GM23338 (cell line): Measurements from ENCODE around the gene KDM4C.

Experiments used
- CREB1 ChIP-seq: fragments of 250-450 bp; sonication (Bioruptor Pico); IDR thresholded peaks from 2 replicates; pipeline ENCODE4 v1.5.0; 2020; ENCODE audit warnings: low read depth, mild to moderate bottlenecking, moderate library complexity
- EZH2 ChIP-seq: fragments of 200-600 bp; sonication (generic); IDR thresholded peaks from one replicate; pipeline ENCODE4 v1.8.0; 2017; ENCODE audit warnings: antibody characterized with exemption, mild to moderate bottlenecking, low read depth; ENCODE audit not compliant: unreplicated experiment
- EZH2phosphoT487 ChIP-seq: fragments of 200-600 bp; sonication (generic); IDR thresholded peaks from one replicate; pipeline ENCODE4 v1.8.1; 2018; ENCODE audit warnings: antibody characterized with exemption; ENCODE audit not compliant: unreplicated experiment
- JUNB ChIP-seq: IDR thresholded peaks from one replicate; pipeline ENCODE4 v1.6.1; 2016; ENCODE audit warnings: antibody characterized with exemption; ENCODE audit not compliant: unreplicated experiment
- NANOG ChIP-seq: IDR thresholded peaks from 2 replicates; pipeline ENCODE4 v1.6.1; 2016; ENCODE audit warnings: antibody characterized with exemption, borderline replicate concordance
- POLR2AphosphoS5 ChIP-seq: IDR thresholded peaks from 2 replicates; pipeline ENCODE4 v1.6.1; 2016; ENCODE audit warnings: antibody characterized with exemption, low read depth
- ZNF114 ChIP-seq: fragments of 250-450 bp; sonication (Bioruptor Pico); IDR thresholded peaks from 2 replicates; pipeline ENCODE4 v1.5.0; 2020; ENCODE audit warnings: mild to moderate bottlenecking, moderate library complexity
- ZNF331 ChIP-seq: fragments of 250-450 bp; sonication (Bioruptor Pico); IDR thresholded peaks from 2 replicates; pipeline ENCODE4 v1.5.0; 2020; ENCODE audit warnings: low read depth, mild to moderate bottlenecking, moderate library complexity
- TF ChIP-seq, protein P1 (sequence below), 2 experiments: fragments of 200-600 bp in 1 of 2; sonication (generic) in 1 of 2; conservative IDR thresholded peaks; 2 replicates each; pipeline versions ENCODE4 v1.5.1 to v1.6.1; 2016 to 2017; ENCODE audit warnings: antibody characterized with exemption in 2 of 2, low read depth in 2 of 2, mild to moderate bottlenecking in 2 of 2, moderate library complexity in 1 of 2
- TF ChIP-seq, protein P2 (sequence below): IDR thresholded peaks from 2 replicates; pipeline ENCODE4 v1.6.1; 2016; ENCODE audit warnings: antibody characterized with exemption
- TF ChIP-seq, protein P3 (sequence below): IDR thresholded peaks from one replicate; pipeline ENCODE4 v1.6.1; 2018; ENCODE audit warnings: antibody characterized with exemption; ENCODE audit not compliant: unreplicated experiment
- TF ChIP-seq, protein P4 (sequence below): fragments of 250-450 bp; sonication (Bioruptor Pico); IDR thresholded peaks from 2 replicates; pipeline ENCODE4 v1.5.0; 2020; ENCODE audit warnings: mild to moderate bottlenecking, moderate library complexity

DNA sequence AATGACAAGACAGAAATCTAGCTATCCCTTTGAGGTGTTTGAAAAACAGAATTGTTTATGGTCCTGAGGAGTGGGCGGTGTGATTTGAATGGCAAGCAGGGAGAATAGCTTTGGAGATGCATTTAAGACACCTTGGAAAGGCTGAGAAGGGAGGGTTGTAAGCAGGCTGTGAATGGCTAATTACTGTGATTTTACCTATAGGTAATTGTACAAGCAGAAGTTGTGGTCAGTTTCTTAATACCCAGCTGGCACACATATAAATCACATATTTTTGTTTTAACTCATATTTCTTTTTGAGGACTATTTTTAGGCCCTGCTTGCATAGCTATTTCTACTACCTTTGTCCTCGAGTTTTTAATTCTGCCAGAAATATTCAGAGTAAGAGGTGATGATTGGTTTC lies 248.6 kb downstream of the KDM4C start:
- no peak for TF ChIP-seq POLR2AphosphoS5
- TF ChIP-seq, protein P1, sequence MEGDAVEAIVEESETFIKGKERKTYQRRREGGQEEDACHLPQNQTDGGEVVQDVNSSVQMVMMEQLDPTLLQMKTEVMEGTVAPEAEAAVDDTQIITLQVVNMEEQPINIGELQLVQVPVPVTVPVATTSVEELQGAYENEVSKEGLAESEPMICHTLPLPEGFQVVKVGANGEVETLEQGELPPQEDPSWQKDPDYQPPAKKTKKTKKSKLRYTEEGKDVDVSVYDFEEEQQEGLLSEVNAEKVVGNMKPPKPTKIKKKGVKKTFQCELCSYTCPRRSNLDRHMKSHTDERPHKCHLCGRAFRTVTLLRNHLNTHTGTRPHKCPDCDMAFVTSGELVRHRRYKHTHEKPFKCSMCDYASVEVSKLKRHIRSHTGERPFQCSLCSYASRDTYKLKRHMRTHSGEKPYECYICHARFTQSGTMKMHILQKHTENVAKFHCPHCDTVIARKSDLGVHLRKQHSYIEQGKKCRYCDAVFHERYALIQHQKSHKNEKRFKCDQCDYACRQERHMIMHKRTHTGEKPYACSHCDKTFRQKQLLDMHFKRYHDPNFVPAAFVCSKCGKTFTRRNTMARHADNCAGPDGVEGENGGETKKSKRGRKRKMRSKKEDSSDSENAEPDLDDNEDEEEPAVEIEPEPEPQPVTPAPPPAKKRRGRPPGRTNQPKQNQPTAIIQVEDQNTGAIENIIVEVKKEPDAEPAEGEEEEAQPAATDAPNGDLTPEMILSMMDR (conservative IDR thresholded peaks at IDR 0.05; ENCODE audit: low read depth in 2 of 2), result no peak
- no peak for TF ChIP-seq EZH2phosphoT487
- no peak for TF ChIP-seq NANOG
- no peak for TF ChIP-seq CREB1 (CRISPR knock-in tag)
- no peak for TF ChIP-seq EZH2
- no peak for TF ChIP-seq JUNB
- TF ChIP-seq, protein P2, sequence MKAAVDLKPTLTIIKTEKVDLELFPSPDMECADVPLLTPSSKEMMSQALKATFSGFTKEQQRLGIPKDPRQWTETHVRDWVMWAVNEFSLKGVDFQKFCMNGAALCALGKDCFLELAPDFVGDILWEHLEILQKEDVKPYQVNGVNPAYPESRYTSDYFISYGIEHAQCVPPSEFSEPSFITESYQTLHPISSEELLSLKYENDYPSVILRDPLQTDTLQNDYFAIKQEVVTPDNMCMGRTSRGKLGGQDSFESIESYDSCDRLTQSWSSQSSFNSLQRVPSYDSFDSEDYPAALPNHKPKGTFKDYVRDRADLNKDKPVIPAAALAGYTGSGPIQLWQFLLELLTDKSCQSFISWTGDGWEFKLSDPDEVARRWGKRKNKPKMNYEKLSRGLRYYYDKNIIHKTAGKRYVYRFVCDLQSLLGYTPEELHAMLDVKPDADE, result no peak
- TF ChIP-seq, protein P3, sequence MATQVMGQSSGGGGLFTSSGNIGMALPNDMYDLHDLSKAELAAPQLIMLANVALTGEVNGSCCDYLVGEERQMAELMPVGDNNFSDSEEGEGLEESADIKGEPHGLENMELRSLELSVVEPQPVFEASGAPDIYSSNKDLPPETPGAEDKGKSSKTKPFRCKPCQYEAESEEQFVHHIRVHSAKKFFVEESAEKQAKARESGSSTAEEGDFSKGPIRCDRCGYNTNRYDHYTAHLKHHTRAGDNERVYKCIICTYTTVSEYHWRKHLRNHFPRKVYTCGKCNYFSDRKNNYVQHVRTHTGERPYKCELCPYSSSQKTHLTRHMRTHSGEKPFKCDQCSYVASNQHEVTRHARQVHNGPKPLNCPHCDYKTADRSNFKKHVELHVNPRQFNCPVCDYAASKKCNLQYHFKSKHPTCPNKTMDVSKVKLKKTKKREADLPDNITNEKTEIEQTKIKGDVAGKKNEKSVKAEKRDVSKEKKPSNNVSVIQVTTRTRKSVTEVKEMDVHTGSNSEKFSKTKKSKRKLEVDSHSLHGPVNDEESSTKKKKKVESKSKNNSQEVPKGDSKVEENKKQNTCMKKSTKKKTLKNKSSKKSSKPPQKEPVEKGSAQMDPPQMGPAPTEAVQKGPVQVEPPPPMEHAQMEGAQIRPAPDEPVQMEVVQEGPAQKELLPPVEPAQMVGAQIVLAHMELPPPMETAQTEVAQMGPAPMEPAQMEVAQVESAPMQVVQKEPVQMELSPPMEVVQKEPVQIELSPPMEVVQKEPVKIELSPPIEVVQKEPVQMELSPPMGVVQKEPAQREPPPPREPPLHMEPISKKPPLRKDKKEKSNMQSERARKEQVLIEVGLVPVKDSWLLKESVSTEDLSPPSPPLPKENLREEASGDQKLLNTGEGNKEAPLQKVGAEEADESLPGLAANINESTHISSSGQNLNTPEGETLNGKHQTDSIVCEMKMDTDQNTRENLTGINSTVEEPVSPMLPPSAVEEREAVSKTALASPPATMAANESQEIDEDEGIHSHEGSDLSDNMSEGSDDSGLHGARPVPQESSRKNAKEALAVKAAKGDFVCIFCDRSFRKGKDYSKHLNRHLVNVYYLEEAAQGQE, result no peak
- no peak for TF ChIP-seq ZNF331 (CRISPR knock-in tag)
- TF ChIP-seq ZNF114 (CRISPR knock-in tag), result no peak
- TF ChIP-seq, protein P4, sequence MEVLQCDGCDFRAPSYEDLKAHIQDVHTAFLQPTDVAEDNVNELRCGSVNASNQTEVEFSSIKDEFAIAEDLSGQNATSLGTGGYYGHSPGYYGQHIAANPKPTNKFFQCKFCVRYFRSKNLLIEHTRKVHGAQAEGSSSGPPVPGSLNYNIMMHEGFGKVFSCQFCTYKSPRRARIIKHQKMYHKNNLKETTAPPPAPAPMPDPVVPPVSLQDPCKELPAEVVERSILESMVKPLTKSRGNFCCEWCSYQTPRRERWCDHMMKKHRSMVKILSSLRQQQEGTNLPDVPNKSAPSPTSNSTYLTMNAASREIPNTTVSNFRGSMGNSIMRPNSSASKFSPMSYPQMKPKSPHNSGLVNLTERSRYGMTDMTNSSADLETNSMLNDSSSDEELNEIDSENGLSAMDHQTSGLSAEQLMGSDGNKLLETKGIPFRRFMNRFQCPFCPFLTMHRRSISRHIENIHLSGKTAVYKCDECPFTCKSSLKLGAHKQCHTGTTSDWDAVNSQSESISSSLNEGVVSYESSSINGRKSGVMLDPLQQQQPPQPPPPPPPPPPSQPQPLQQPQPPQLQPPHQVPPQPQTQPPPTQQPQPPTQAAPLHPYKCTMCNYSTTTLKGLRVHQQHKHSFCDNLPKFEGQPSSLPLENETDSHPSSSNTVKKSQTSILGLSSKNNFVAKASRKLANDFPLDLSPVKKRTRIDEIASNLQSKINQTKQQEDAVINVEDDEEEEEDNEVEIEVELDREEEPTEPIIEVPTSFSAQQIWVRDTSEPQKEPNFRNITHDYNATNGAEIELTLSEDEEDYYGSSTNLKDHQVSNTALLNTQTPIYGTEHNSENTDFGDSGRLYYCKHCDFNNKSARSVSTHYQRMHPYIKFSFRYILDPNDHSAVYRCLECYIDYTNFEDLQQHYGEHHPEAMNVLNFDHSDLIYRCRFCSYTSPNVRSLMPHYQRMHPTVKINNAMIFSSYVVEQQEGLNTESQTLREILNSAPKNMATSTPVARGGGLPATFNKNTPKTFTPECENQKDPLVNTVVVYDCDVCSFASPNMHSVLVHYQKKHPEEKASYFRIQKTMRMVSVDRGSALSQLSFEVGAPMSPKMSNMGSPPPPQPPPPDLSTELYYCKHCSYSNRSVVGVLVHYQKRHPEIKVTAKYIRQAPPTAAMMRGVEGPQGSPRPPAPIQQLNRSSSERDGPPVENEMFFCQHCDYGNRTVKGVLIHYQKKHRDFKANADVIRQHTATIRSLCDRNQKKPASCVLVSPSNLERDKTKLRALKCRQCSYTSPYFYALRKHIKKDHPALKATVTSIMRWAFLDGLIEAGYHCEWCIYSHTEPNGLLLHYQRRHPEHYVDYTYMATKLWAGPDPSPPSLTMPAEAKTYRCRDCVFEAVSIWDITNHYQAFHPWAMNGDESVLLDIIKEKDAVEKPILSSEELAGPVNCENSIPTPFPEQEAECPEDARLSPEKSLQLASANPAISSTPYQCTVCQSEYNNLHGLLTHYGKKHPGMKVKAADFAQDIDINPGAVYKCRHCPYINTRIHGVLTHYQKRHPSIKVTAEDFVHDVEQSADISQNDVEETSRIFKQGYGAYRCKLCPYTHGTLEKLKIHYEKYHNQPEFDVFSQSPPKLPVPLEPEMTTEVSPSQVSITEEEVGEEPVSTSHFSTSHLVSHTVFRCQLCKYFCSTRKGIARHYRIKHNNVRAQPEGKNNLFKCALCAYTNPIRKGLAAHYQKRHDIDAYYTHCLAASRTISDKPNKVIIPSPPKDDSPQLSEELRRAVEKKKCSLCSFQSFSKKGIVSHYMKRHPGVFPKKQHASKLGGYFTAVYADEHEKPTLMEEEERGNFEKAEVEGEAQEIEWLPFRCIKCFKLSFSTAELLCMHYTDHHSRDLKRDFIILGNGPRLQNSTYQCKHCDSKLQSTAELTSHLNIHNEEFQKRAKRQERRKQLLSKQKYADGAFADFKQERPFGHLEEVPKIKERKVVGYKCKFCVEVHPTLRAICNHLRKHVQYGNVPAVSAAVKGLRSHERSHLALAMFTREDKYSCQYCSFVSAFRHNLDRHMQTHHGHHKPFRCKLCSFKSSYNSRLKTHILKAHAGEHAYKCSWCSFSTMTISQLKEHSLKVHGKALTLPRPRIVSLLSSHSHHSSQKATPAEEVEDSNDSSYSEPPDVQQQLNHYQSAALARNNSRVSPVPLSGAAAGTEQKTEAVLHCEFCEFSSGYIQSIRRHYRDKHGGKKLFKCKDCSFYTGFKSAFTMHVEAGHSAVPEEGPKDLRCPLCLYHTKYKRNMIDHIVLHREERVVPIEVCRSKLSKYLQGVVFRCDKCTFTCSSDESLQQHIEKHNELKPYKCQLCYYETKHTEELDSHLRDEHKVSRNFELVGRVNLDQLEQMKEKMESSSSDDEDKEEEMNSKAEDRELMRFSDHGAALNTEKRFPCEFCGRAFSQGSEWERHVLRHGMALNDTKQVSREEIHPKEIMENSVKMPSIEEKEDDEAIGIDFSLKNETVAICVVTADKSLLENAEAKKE, result no peak
